HG03280 (cell line): ENCODE results near the gene SNHG17.
"Not testable (repeated sequence)": the region's sequence is repeated elsewhere in the genome, so short reads cannot be mapped to it uniquely, and the experiment has no call there.

ENCODE experiments used
- ATAC-seq: cut with Tn5 transposase; IDR thresholded peaks from one replicate; pipeline ENCODE4 v1.9.1; 2021; ENCODE audit warnings: mild to moderate bottlenecking, moderate library complexity; ENCODE audit not compliant: unreplicated experiment

Gene SNHG17

GRCh38 chr20:38434770-38435554 lies at the start of gene SNHG17:
Gene SNHG17 (minus strand): TSS chr20:38435328.
- peak; percentile 64 for ATAC-seq

DNA sequence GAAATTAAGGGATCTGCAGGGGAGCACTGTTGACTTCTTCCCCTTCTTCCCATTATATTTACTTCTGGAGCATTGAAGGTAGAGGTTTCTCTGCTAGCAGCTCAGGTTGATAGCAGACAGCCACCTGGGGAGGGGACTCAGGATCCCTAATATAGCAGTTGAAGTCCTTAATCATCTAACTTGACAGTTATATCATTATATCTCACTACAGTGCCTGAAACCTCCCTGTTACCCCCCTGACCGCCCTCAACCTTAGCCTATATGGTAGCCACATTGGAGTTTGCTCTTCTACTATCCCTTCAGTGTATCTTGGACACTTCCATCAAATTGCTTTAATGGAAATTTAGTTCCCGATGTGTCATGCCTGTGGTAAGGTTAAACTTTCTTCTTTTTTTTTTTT lies 44.5 kb upstream of the SNHG17 start:
- no peak for ATAC-seq

GRCh38 chr20:38477747-38478146 lies 42.6 kb upstream of the SNHG17 start:
- no peak for ATAC-seq

DNA sequence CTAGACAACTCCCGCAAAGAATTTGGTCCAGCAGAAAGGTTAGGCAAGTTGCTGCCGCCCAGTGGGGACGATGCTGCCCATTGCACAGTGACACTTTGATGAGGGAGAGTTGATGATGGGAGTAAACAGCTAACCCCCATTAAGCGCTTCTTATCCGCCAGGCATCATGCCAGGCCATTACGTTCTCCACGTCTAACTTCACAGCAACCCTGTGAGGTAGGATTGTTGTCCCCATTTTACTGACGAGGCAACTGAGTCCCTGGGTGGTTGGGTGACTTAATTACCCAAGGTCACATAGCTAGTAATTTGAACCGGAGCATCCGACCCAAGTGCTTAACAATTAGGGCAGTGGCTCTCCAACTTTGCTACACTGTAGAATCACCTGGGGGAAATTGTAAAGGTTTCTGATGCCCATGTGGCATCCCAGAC lies 38.3 kb upstream of the SNHG17 start:
- ATAC-seq: peak; percentile 2

GRCh38 chr20:38472513-38473366 lies 37.6 kb upstream of the SNHG17 start, which contains the start of gene RALGAPB:
Gene RALGAPB (plus strand): TSS chr20:38472843. CDS start chr20:38488433, 15,590 bp downstream.
- ATAC-seq: peak; percentile 87

GRCh38 chr20:38471987-38472512 lies 36.9 kb upstream of the SNHG17 start:
- no peak for ATAC-seq

DNA sequence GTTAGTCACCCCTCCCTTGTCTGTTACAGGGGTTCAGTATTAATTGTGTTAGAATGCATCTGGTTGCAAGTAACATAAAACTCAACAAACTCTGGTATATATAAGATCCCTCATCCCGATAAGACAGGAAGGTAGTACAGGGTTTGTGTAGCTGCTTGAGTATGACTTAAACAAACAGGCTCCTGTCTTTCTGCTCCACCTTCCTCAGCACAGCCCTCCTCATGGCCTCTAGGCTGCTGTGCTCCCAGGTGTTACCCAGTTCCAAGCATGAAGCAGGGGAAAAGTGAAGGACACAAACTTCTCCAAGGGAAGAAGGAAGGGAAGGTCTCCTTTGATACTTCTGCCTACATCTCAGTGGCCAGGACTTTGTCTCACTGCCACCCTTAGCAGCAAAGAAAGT lies 36.1 kb upstream of the SNHG17 start:
- ATAC-seq: no peak

DNA sequence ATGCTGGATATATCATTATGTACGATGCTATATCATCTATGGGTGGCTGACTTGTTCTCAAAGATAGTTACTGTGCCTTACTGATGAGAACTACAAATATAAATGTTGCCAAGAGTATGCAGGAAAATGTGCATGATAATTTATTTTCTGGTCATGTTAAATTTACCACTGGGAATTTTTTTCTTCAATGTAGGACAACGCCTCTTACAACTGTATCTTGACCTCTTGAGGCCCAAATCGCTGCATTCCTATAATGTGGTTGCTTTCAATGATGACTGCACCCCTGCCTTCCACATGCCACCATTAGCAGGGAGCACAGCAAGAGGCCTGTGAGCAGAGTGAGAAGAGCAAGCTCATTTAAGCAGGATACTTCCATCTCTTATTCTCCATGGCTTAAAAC lies 31.9 kb upstream of the SNHG17 start:
- no peak for ATAC-seq

DNA sequence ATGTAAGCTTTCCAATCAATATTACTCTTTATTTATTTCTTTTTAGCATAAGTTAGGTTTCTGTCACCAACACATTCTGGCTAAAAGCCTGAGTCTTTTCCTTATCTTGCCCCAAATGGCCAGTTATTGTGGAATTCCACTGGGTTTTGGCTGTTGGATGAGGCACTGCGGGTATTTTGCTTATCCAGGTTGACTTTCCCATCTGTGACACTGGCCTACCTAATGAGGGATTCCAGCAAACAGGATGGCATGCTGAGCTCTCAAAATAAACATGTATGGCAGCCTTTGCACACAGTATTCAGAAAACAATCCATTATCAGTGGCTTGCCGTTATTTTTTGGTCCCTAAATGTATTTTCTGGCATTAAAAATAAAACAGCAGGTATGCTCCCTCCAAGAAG lies 31.0 kb upstream of the SNHG17 start:
- no peak for ATAC-seq

- not testable (repeated sequence) for ATAC-seq
Measured at GRCh38 chr20:38461569-38461968, 26.4 kb upstream of the SNHG17 start.

DNA sequence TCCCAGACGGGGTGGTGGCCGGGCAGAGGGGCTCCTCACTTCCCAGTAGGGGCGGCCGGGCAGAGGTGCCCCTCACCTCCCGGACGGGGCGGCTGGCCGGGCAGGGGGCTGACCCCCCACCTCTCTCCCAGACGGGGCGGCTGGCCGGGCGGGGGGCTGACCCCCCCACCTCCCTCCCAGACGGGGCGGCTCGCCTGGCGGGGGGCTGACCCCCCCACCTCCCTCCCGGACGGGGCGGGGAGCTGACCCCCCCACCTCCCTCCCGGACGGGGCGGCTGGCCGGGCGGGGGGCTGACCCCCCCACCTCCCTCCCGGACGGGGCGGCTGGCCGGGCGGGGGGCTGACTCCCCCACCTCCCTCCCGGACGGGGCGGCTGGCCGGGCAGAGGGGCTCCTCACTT lies 26.0 kb upstream of the SNHG17 start:
- ATAC-seq: not testable (repeated sequence)

- ATAC-seq: not testable (repeated sequence)
Measured at GRCh38 chr20:38460631-38461030, 25.5 kb upstream of the SNHG17 start.

GRCh38 chr20:38460040-38460623 lies 25.0 kb upstream of the SNHG17 start:
- no peak for ATAC-seq

- no peak for ATAC-seq
Measured at GRCh38 chr20:38458314-38458713, 23.2 kb upstream of the SNHG17 start.

DNA sequence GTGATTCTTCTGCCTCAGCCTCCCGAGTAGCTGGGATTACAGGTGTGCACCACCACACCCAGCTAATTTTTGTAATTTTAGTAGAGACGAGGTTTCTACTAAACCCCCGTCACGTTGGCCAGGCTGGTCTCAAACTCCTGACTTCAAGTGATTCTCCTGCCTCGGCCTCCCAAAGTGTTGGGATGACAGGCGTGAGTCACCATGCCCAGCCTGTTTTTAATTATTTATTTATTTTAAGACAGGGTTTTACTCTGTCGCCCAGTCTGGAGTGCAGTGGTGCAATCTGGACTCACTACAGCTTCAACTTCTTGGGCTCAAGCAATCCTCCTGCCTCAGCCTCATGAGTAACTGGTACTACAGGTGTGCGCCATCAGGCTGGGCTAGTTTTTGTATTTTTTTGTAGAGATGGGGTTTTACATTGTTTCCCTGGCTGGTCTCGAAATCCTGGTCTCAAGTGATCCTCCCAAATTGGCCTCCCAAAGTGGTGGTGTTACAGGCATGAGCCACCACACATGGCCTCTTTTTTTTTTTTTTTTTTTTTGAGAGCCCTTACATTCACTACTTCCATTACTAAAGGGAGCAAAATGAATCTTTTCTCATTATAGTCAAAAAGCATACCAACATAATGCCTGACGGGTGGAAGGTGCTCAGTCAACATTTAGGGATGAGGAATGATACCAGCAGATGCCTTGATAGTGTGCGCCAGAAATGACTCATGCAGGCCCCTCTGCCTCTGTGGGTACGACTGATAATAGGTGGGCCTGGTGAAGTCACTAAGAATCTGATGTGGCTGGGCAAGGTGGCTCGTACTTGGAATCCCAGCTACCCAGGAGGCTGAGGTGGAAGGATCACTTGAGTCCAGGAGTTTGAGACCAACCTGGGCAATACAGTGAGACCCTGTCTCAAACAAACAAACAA lies 19.7 kb upstream of the SNHG17 start:
- no peak for ATAC-seq

DNA sequence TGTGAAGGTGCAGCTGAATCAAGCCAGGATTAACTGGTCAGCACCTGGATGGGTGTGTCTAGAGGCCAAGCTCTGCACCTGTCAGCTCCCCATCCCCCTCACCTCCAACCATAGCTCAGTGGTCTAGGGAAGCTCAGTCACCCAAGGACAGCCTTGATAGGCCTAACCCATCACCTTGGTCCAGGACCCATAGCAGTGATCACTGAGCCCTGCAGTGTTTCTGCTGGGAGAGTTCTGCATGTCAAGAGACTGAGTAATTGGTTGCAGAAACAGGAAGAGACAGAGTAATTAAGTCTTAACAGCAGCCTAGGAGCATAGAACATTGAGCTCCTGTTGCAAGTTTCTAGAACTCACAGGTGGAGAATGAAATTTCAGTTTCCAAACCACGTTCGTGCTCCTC lies 18.8 kb upstream of the SNHG17 start:
- no peak for ATAC-seq

DNA sequence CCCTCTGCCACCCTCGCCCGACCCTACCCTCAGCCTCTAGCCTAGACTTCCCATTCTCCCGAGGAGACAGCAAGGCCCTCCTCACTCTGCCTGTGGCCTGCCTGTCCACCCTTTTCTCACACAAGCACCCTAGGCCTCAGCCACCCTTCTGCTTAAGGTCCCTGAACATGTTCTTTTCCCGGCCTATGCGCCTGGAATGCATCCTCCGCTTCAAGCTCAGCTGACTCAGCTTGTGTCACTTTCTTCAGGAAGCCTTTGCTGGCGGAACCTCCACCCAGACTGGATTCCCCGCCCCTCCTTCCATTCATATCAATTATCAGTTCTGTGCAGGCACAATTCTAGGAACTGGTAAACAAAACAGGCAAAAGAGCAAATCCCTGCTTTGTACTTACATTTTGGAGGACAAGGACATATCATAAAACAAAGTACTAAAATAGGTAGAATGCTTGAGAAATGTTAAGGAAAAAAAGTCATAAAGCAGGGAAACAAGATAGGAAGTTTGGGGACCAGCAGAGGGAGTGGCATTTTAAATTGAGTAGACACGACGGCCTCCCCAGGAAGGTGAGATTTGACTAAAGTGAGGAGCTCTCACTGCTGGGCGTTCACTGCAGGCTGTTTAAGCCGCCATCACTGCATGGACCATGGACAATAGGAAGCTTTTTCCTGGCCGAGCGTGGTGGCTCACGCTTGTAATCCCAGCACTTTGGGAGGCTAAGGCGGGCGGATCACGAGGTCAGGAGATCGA lies 17.9 kb upstream of the SNHG17 start:
- ATAC-seq: no peak

DNA sequence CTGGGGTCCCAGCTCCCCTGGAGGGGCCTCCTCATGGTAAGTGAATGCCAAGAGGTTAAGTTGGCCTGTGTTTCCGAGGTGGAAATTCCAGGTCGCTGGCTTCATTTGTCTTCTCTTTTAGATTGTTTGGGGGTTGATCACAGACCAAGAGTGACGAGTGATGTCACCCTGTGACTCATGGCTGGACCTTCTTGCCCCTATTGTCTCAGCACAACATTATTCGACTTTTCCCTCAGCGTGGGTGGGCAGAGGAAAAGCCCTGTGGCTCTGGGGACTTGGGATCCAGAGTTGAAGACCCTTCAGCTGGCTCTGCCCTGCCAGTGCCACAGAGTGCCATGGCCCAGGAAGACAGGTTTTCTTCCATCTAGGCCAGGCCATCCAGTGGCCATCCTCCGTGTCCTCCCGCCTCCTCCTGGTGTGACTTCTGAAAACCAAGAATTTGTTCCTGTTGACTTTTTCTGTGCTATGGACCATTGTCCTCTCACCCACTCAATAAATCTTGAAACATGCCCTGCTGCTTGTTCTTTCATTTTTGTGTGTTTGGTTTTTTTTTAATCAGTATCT lies 15.4 kb upstream of the SNHG17 start:
- ATAC-seq: no peak

DNA sequence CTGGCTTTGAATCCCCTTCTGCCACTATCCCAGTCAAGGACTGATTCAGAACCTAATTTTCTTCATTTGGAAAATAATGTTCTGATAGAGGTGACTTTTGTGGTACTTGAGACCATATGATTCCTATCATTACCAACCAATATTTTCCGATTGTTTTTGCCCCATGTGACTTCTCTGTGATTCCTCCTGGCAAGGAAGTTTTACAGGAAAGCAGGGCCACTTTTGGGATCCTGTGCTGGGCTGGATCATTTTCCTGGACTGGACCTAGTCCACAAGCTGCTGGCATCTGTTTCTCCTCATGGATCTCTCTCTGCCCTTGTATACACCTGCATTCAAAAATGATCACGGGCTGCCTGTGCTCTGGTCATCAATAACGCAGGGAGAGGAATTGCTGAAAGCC lies 13.9 kb upstream of the SNHG17 start:
- no peak for ATAC-seq
